COR-L47 (cell line): Measurements from ENCODE around the gene BTG1.
"Not testable (repeated sequence)": the region's sequence is repeated elsewhere in the genome, so short reads cannot be mapped to it uniquely, and the experiment has no call there.

Experiments used
- DNase-seq: peaks from one replicate; lab custom pipeline; 2025; lab: John Stamatoyannopoulos, UW

BTG1 gene

GRCh38 chr12:92149563-92149962 is 3.9 kb upstream of the BTG1 start:
- DNase-seq = no peak

- DNase-seq = no peak
Observed at GRCh38 chr12:92147491-92147890, 1.8 kb upstream of the BTG1 start.

GRCh38 chr12:92146497-92147224 is 1.0 kb upstream of the BTG1 start:
- DNase-seq = no peak

GRCh38 chr12:92145481-92145730 is 240 bp downstream of the BTG1 start:
- no peak for DNase-seq

- peak; percentile 83 for DNase-seq
Observed at GRCh38 chr12:92144631-92145480, 790 bp downstream of the BTG1 start.

- peak; percentile 68 for DNase-seq
Observed at GRCh38 chr12:92143686-92144630, 1.7 kb downstream of the BTG1 start.

GRCh38 chr12:92143258-92143657 is 2.4 kb downstream of the BTG1 start:
- no peak for DNase-seq

GRCh38 chr12:92142251-92142926 is 3.3 kb downstream of the BTG1 start:
- no peak for DNase-seq

- no peak for DNase-seq
Observed at GRCh38 chr12:92141591-92142121, 4.0 kb downstream of the BTG1 start.

- DNase-seq = no peak
Observed at GRCh38 chr12:92140896-92141536, 4.6 kb downstream of the BTG1 start.

GRCh38 chr12:92140156-92140555 is 5.5 kb downstream of the BTG1 start:
- DNase-seq = no peak

- no peak for DNase-seq
Observed at GRCh38 chr12:92139634-92140150, 6.0 kb downstream of the BTG1 start.

GRCh38 chr12:92138626-92139025 is 7.0 kb downstream of the BTG1 start:
- DNase-seq = no peak

- no peak for DNase-seq
Observed at GRCh38 chr12:92138144-92138543, 7.5 kb downstream of the BTG1 start.

GRCh38 chr12:92136965-92137721 is 8.5 kb downstream of the BTG1 start:
- no peak for DNase-seq

- DNase-seq = no peak
Observed at GRCh38 chr12:92136026-92136730, 9.5 kb downstream of the BTG1 start.

- DNase-seq = not testable (repeated sequence)
Observed at GRCh38 chr12:92135541-92135940, 10.1 kb downstream of the BTG1 start.

GRCh38 chr12:92134638-92135274 is 10.9 kb downstream of the BTG1 start:
- no peak for DNase-seq
